SK-N-SH (cell line): Measurements from ENCODE around the gene SLC34A3. TPM values are rescaled to one million over a fixed set of nuclear protein-coding genes. Genes with fewer than 3 reads are reported as not detected.

ENCODE experiments used
- CTCF ChIA-PET: fragments of 300-600, 350-600 bp; formaldehyde crosslinking; extraction: SDS; loops from one replicate; lab custom pipeline; 2021; lab: Yijun Ruan, JAX
- POLR2A ChIA-PET: fragments of 350-600 bp; sonication (Branson Sonifier 250); formaldehyde crosslinking; extraction: SDS; loops from one replicate; lab custom pipeline; 2020; ENCODE audit warnings: antibody characterized with exemption, inconsistent platforms; lab: Yijun Ruan, JAX
- DNase-seq: peaks from one replicate; pipeline ENCODE4 v3.0.0; 2012
- H2AFZ ChIP-seq: fragments of 200-600 bp; sonication (generic); 2 replicates; pipeline ENCODE4 v1.8.1; 2016; ENCODE audit warnings: antibody characterized with exemption, mild to moderate bottlenecking, low read depth
- H3F3A ChIP-seq: fragments of 200-600 bp; sonication (generic); replicated peaks from 2 replicates; pipeline ENCODE3; 2016; ENCODE audit warnings: antibody characterized with exemption, mild to moderate bottlenecking; ENCODE audit not compliant: insufficient read depth
- H3K27ac ChIP-seq, 2 experiments: fragments of 200-500 bp in 1 of 2; fragments of 200-600 bp in 1 of 2; sonication (Bioruptor generic) in 1 of 2; sonication (generic), shearing (Covaris generic) in 1 of 2; 2 replicates each; pipeline versions ENCODE4 v1.5.1 to v1.6.1; 2014 to 2016; ENCODE audit warnings: low read depth in 2 of 2, inconsistent platforms in 1 of 2, low read length in 1 of 2, mild to moderate bottlenecking in 1 of 2, mixed read lengths in 1 of 2
- H3K27me3 ChIP-seq: fragments of 200-600 bp; sonication (generic), shearing (Covaris generic); 2 replicates; pipeline ENCODE4 v1.6.1; 2016; ENCODE audit warnings: mixed run types; ENCODE audit not compliant: insufficient read depth
- H3K36me3 ChIP-seq, 2 experiments: fragments of 200-500 bp in 1 of 2; fragments of 200-600 bp in 1 of 2; sonication (Bioruptor generic) in 1 of 2; sonication (generic) in 1 of 2; replicated peaks in 1 of 2; 2 replicates each; pipeline versions ENCODE3 to v1.5.1; 2014 to 2016; ENCODE audit warnings: low read length in 1 of 2, mild to moderate bottlenecking in 1 of 2; ENCODE audit not compliant: insufficient read depth in 2 of 2, control insufficient read depth in 1 of 2
- H3K4me1 ChIP-seq, 2 experiments: fragments of 200-500 bp in 1 of 2; fragments of 200-600 bp in 1 of 2; sonication (Bioruptor generic) in 1 of 2; sonication (generic), shearing (Covaris generic) in 1 of 2; 2 replicates each; pipeline versions ENCODE4 v1.5.1 to v1.6.1; 2014 to 2016; ENCODE audit warnings: low read depth in 1 of 2, low read length in 1 of 2, mixed run types in 1 of 2; ENCODE audit not compliant: insufficient read depth in 2 of 2, control insufficient read depth in 1 of 2
- H3K4me2 ChIP-seq: fragments of 200-600 bp; sonication (generic), shearing (Covaris generic); 2 replicates; pipeline ENCODE4 v1.6.1; 2017; ENCODE audit warnings: mixed run types
- H3K4me3 ChIP-seq, 2 experiments: fragments of 200-500 bp in 1 of 2; fragments of 200-600 bp in 1 of 2; sonication (Bioruptor generic) in 1 of 2; sonication (generic), shearing (Covaris generic) in 1 of 2; 2 replicates each; pipeline versions ENCODE4 v1.5.1 to v1.8.1; 2014 to 2016; ENCODE audit warnings: low read depth in 2 of 2, inconsistent platforms in 1 of 2, low read length in 1 of 2, mild to moderate bottlenecking in 1 of 2, mixed read lengths in 1 of 2, moderate library complexity in 1 of 2
- H3K79me2 ChIP-seq: fragments of 200-600 bp; sonication (generic); 2 replicates; pipeline ENCODE4 v1.8.1; 2017; ENCODE audit warnings: mild to moderate bottlenecking; ENCODE audit not compliant: insufficient read depth
- H3K9ac ChIP-seq: fragments of 200-600 bp; sonication (generic); 2 replicates; pipeline ENCODE4 v1.6.1; 2017; ENCODE audit warnings: mixed run types
- H3K9me2 ChIP-seq: fragments of 200-600 bp; sonication (generic); 2 replicates; pipeline ENCODE4 v1.6.1; 2017; ENCODE audit warnings: mixed run types
- H3K9me3 ChIP-seq: fragments of 200-600 bp; sonication (generic); 2 replicates; pipeline ENCODE4 v1.6.1; 2017; ENCODE audit warnings: mixed run types, mild to moderate bottlenecking, moderate library complexity
- H4K20me1 ChIP-seq: fragments of 200-600 bp; sonication (generic); 2 replicates; pipeline ENCODE4 v1.6.1; 2017; ENCODE audit warnings: mild to moderate bottlenecking, mixed run types; ENCODE audit not compliant: insufficient read depth
- CHD2 ChIP-seq: fragments of 150-350 bp; IDR thresholded peaks from 2 replicates; pipeline ENCODE4 v1.6.1; 2018; ENCODE audit warnings: low read length; ENCODE audit not compliant: partially characterized antibody
- ELF1 ChIP-seq: IDR thresholded peaks from 2 replicates; pipeline ENCODE4 v1.4.0; 2012
- EP300 ChIP-seq, 2 experiments: IDR thresholded peaks; 2 replicates each; pipeline versions ENCODE4 v1.4.0 to v1.6.1; 2012; ENCODE audit warnings: borderline replicate concordance in 1 of 2, low read depth in 1 of 2, low read length in 1 of 2
- FOSL2 ChIP-seq: IDR thresholded peaks from 2 replicates; pipeline ENCODE4 v1.4.0; 2012; ENCODE audit warnings: low read depth, mild to moderate bottlenecking, moderate library complexity, borderline replicate concordance
- FOXJ3 ChIP-seq: sonication (generic); formaldehyde crosslinking; IDR thresholded peaks from 2 replicates; pipeline ENCODE4 v1.5.1; 2020; ENCODE audit warnings: mild to moderate bottlenecking, missing genetic modification reagents
- GATA2 ChIP-seq: sonication (generic); formaldehyde crosslinking; IDR thresholded peaks from 2 replicates; pipeline ENCODE4 v1.5.0; 2020; ENCODE audit warnings: mild to moderate bottlenecking, missing genetic modification reagents
- JUND ChIP-seq: IDR thresholded peaks from 2 replicates; pipeline ENCODE4 v1.4.0; 2012
- NFIC ChIP-seq: IDR thresholded peaks from 2 replicates; pipeline ENCODE4 v1.4.0; 2012; ENCODE audit warnings: borderline replicate concordance
- RAD21 ChIP-seq: IDR thresholded peaks from 2 replicates; pipeline ENCODE4 v1.6.1; 2012; ENCODE audit warnings: mild to moderate bottlenecking, low read length
- RCOR1 ChIP-seq: fragments of 150-350 bp; IDR thresholded peaks from 2 replicates; pipeline ENCODE4 v1.6.1; 2017; ENCODE audit warnings: antibody characterized with exemption, low read length
- TEAD4 ChIP-seq: IDR thresholded peaks from 2 replicates; pipeline ENCODE4 v1.4.0; 2012; ENCODE audit warnings: mild to moderate bottlenecking, borderline replicate concordance; ENCODE audit not compliant: insufficient read depth
- WGBS: methylation state at CpG from one replicate; pipeline ENCODE4 v1.1.6; 2017; ENCODE audit warnings: low lambda C conversion rate; 5-methylcytosine and 5-hydroxymethylcytosine counted together
- polyA plus RNA-seq, 3 experiments: library from polyadenylated mRNA; depleted of rRNA; stranded (reverse); fragments of >200 nt; gene quantifications; 2 replicates each; pipeline ENCODE4 v1.2.3, GENCODE V29; 2012
- TF ChIP-seq, protein P1 (sequence below): IDR thresholded peaks from 2 replicates; pipeline ENCODE4 v1.6.1; 2012; ENCODE audit warnings: mild to moderate bottlenecking, low read depth, low read length, moderate library complexity
- TF ChIP-seq, protein P2 (sequence below): IDR thresholded peaks from 2 replicates; pipeline ENCODE4; 2012
- TF ChIP-seq, protein P3 (sequence below): fragments of 150-350 bp; IDR thresholded peaks from 2 replicates; pipeline ENCODE4 v1.6.1; 2016; ENCODE audit warnings: mild to moderate bottlenecking, low read depth, low read length
- TF ChIP-seq, protein P4 (sequence below): IDR thresholded peaks from 2 replicates; pipeline ENCODE4 v1.4.0; 2012; ENCODE audit warnings: low read depth, borderline replicate concordance

SLC34A3 gene
- polyA plus RNA-seq, 1 of the 3 experiments (the other 2 are of a cell fraction): not detected

DNA sequence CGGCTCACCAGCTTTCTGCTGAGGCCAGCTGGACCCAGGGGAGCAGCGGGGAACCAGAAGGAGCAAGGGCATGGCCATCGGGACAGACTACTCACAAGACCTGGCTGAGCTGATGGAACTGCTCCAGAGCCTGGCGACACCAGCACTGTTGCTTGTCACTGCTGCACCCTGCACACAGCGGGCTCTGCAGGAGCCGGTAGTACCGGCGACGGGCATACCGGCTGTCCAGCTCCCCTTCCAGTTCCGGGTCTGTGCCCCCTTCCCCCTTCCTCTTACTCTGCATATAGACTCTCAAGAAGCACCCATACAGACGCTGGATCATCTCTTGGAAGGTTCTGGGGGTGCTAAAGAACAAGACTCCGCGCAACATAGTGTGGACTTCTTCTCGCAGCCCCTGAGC is 43.3 kb upstream of the SLC34A3 start:
- Histone ChIP-seq H3K9me2 (no peaks in the 10 kb centered on the region), H3K4me3 (peak overlapping the region; percentile 71 to 84), H3K9ac (peak overlapping the region; percentile 85), H3K9me3 (no peaks in the 10 kb centered on the region), H3K36me3 (peaks cover 3 to 53% of the 10 kb centered on the region in 2 experiments), H2AFZ (no peak overlapping the region), H3K27ac (no peak overlapping the region), H3K79me2 (peaks cover 51% of the 10 kb centered on the region), H4K20me1 (peaks cover 22% of the 10 kb centered on the region), H3K27me3 (no peaks in the 10 kb centered on the region), H3K4me1 (peaks cover 12 to 35% of the 10 kb centered on the region in 2 experiments; a peak in 3 of 4 replicates), H3F3A (peaks cover 16% of the 10 kb centered on the region), H3K4me2 (peak overlapping the region; percentile 99)
- 56% methylated on average over 5 of the region's 15 CpGs for WGBS
- no peak for DNase-seq
- ChIA-PET CTCF (interaction anchor here (0.8 to 3.5 kb wide), 5 partner anchors 11 to 57 kb away, joined by 3 to 24 read pairs (median 7); partner anchors contain the start of genes LRRC26 and TMEM210), POLR2A (interaction anchor here (1.2 to 1.5 kb wide), 3 partner anchors 17 to 35 kb away, joined by 3 to 6 read pairs (median 3); partner anchors contain the start of genes LRRC26 and RNF208)
- TF ChIP-seq GATA2 (CRISPR knock-in tag) (no peak), ELF1 (no peak), RCOR1 (no peak), TEAD4 (no peak), FOXJ3 (CRISPR knock-in tag) (no peak), NFIC (no peak), JUND (no peak)
- TF ChIP-seq, protein P1, sequence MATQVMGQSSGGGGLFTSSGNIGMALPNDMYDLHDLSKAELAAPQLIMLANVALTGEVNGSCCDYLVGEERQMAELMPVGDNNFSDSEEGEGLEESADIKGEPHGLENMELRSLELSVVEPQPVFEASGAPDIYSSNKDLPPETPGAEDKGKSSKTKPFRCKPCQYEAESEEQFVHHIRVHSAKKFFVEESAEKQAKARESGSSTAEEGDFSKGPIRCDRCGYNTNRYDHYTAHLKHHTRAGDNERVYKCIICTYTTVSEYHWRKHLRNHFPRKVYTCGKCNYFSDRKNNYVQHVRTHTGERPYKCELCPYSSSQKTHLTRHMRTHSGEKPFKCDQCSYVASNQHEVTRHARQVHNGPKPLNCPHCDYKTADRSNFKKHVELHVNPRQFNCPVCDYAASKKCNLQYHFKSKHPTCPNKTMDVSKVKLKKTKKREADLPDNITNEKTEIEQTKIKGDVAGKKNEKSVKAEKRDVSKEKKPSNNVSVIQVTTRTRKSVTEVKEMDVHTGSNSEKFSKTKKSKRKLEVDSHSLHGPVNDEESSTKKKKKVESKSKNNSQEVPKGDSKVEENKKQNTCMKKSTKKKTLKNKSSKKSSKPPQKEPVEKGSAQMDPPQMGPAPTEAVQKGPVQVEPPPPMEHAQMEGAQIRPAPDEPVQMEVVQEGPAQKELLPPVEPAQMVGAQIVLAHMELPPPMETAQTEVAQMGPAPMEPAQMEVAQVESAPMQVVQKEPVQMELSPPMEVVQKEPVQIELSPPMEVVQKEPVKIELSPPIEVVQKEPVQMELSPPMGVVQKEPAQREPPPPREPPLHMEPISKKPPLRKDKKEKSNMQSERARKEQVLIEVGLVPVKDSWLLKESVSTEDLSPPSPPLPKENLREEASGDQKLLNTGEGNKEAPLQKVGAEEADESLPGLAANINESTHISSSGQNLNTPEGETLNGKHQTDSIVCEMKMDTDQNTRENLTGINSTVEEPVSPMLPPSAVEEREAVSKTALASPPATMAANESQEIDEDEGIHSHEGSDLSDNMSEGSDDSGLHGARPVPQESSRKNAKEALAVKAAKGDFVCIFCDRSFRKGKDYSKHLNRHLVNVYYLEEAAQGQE: no peak

DNA sequence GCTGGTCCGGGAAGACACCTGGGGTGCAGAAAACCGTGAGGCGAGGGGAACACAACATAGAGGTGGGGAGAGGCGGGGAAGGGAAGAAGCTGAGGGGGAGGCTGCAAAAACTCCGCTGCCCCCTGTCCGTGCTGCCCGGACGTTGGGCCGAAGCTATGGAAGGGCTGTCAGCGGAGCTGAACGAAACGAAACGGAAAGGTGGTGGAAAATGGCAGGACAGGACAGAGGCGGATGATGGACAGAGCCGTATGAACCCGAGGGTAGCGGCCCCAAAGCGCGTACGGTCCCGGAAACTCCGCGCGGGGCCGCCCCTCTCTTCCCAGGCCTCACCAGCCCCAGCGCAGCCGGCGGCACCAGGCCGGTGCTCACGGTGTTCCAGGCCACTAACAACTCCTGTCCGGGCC is 42.6 kb upstream of the SLC34A3 start:
- WGBS: under 1% methylated on average over 16 of the region's 31 CpGs
- Histone ChIP-seq H2AFZ (0 out of 2 replicates have a peak overlapping the region, but pooled peaks have one; percentile 65), H3K4me2 (peak overlapping the region; percentile 99), H3K9me2 (no peaks in the 10 kb centered on the region), H3K9me3 (no peaks in the 10 kb centered on the region), H3K9ac (peak overlapping the region; percentile 85), H3F3A (peaks cover 16% of the 10 kb centered on the region), H3K36me3 (peaks cover 3 to 47% of the 10 kb centered on the region in 2 experiments), H3K79me2 (peaks cover 57% of the 10 kb centered on the region), H3K27me3 (no peaks in the 10 kb centered on the region), H3K27ac (peak overlapping the region; percentile 57 to 91; a peak in 2 of 4 replicates), H3K4me3 (peak overlapping the region; percentile 71 to 84), H4K20me1 (peaks cover 27% of the 10 kb centered on the region), H3K4me1 (peaks cover 12 to 34% of the 10 kb centered on the region in 2 experiments; a peak in 3 of 4 replicates)
- DNase-seq: no peak
- ChIA-PET CTCF (interaction anchor here (1.0 to 3.5 kb wide), 12 partner anchors 10 to 65 kb away, joined by 3 to 24 read pairs (median 5); partner anchors contain the start of genes CYSRT1, LRRC26, RNF224 and TMEM210), POLR2A (interaction anchor here (1.2 to 2.7 kb wide), 4 partner anchors 11 to 34 kb away, joined by 3 to 20 read pairs (median 4); partner anchors contain the start of genes LRRC26 and RNF208)
- no peak for TF ChIP-seq NFIC
- no peak for TF ChIP-seq GATA2 (CRISPR knock-in tag)
- TF ChIP-seq, protein P2, sequence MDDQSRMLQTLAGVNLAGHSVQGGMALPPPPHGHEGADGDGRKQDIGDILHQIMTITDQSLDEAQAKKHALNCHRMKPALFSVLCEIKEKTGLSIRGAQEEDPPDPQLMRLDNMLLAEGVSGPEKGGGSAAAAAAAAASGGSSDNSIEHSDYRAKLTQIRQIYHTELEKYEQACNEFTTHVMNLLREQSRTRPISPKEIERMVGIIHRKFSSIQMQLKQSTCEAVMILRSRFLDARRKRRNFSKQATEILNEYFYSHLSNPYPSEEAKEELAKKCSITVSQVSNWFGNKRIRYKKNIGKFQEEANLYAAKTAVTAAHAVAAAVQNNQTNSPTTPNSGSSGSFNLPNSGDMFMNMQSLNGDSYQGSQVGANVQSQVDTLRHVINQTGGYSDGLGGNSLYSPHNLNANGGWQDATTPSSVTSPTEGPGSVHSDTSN: no peak
- TF ChIP-seq, protein P3, sequence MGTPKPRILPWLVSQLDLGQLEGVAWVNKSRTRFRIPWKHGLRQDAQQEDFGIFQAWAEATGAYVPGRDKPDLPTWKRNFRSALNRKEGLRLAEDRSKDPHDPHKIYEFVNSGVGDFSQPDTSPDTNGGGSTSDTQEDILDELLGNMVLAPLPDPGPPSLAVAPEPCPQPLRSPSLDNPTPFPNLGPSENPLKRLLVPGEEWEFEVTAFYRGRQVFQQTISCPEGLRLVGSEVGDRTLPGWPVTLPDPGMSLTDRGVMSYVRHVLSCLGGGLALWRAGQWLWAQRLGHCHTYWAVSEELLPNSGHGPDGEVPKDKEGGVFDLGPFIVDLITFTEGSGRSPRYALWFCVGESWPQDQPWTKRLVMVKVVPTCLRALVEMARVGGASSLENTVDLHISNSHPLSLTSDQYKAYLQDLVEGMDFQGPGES: no peak
- TF ChIP-seq JUND: no peak
- TF ChIP-seq RAD21: no peak
- TF ChIP-seq, protein P4, sequence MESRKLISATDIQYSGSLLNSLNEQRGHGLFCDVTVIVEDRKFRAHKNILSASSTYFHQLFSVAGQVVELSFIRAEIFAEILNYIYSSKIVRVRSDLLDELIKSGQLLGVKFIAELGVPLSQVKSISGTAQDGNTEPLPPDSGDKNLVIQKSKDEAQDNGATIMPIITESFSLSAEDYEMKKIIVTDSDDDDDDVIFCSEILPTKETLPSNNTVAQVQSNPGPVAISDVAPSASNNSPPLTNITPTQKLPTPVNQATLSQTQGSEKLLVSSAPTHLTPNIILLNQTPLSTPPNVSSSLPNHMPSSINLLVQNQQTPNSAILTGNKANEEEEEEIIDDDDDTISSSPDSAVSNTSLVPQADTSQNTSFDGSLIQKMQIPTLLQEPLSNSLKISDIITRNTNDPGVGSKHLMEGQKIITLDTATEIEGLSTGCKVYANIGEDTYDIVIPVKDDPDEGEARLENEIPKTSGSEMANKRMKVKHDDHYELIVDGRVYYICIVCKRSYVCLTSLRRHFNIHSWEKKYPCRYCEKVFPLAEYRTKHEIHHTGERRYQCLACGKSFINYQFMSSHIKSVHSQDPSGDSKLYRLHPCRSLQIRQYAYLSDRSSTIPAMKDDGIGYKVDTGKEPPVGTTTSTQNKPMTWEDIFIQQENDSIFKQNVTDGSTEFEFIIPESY: no peak
- no peak for TF ChIP-seq TEAD4
- TF ChIP-seq FOSL2: no peak
- no peak for TF ChIP-seq EP300 (IDR thresholded peaks at IDR 0.05; ENCODE audit: borderline replicate concordance in 1 of 2, low read depth in 1 of 2, low read length in 1 of 2)
- no peak for TF ChIP-seq CHD2
